NCI-H446 (cell line): ENCODE data around the gene VAV2.

ENCODE experiments used
- DNase-seq, 2 experiments: peaks; one replicate each; lab custom pipeline; 2025; lab: John Stamatoyannopoulos, UW

VAV2 gene

GRCh38 chr9:133814586-133815208 is 177.4 kb downstream of the VAV2 start:
- no peak for DNase-seq

GRCh38 chr9:133813749-133814585 is 178.2 kb downstream of the VAV2 start:
- DNase-seq = no peak

GRCh38 chr9:133812941-133813748 is 179.0 kb downstream of the VAV2 start:
- DNase-seq = no peak

- DNase-seq = no peak
These were observed 179.9 kb downstream of the VAV2 start for GRCh38 chr9:133812077-133812868.

GRCh38 chr9:133811471-133811870 is 180.7 kb downstream of the VAV2 start:
- no peak for DNase-seq

DNA sequence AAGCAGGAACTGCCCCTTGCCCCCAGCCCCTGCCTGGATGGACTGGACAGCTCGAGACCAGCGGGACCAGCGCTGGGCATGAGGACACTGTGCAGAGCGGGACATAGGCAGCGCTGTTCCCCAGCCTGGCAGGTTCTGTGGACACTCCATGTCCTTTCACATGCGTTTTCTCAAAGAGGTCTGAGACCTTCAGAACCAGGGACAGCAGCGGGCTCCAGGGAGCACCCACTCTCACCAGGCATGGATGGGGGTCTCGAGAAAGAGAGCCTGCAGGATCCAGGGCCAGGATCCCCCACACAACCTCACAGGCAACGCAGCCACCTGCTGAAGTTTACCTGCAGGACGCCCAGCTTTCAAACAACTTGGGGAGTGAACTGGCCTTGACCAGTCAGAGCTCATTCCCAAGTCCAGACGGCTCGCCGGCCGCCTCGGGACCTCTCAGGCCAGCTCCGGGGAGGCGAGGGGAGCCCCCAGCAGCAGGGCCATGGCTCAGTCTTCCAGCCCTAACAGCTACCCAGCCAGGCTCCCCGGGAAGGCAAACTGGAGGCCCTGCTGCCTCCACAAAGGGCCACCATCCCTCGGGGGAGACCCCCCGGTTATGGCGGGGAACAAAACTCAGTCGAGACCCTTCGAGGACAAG is 181.4 kb downstream of the VAV2 start:
- DNase-seq = no peak

DNA sequence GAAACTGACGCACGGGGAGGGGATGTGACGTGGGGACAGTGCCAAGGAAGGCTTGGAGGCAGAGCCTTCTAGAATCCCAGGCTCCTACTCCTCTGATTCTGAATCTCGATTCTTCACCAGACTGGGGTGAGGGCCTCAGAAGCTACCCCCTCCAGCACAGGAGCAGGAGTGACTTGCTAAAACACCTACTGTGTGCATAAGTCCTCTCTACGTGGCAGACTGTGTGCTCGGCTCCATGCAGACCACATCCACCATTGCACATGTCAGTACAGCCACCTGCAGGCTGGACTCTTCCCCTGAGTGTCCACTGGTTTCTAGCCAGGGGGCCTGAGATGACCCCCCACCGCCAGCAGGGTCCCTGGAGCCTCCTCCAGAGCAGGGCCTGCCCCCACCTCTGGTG is 182.8 kb downstream of the VAV2 start:
- no peak for DNase-seq

DNA sequence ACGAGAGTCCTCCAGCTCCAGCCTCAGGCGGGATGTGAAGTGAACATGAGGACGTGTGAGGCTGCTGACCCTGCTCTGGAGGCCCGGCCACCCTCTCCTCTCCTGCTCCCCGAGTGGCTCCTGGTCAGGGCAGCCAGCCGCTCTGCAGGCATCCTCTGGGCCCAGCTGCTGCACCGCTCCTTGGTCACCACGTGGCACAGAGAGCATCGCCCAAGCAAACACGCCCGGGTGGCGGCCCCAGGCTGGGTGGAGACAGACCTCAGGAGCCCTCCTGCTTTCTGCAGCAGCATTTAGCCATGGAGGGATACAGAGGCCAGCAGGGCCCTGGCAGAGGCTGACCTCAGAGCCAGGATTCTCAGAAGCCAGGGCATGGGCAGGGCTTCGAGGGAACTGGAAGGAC is 184.3 kb downstream of the VAV2 start:
- DNase-seq = no peak

GRCh38 chr9:133807037-133807436 is 185.1 kb downstream of the VAV2 start:
- no peak for DNase-seq

DNA sequence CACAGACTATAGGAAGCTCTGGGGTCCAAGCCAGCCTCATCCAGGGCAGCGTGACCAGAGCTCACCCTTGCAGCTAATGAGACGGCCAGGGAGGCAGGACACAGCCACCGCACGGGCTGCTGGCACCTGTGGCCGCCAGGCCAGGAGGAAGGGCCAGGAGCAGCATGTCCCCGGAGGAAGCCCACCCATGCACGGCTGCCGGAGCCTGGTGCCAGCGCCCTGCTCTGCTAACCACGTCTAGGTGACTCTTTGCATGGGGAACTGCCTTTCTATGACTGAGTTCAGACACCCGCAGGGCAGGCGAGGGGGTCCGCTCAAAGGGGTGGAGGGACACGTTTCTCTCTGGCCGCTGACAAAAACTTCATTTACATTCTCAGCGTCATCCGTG is 185.5 kb downstream of the VAV2 start:
- DNase-seq = no peak

GRCh38 chr9:133805876-133806622 is 186.1 kb downstream of the VAV2 start:
- no peak for DNase-seq

GRCh38 chr9:133804199-133804598 is 187.9 kb downstream of the VAV2 start:
- no peak for DNase-seq

DNA sequence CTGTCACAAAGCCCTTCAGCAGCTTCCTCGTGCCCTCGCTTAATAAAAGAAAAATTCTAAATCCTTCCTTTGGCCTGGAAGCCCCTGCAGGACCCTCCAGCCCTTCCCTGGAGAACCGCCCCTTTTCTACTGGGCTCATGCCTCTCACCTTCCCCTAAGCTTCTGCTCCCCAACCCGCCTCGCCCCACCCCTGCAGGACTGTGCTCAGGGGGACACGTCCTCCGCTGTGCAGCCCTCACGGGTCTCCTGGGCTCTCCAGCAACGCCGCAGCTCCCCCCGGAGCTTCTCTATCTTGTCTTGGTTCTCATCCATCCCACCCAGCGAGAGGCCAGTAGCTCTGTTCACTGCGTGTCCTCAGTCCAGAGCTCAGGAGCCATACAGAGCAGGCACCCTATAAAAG is 188.4 kb downstream of the VAV2 start:
- no peak for DNase-seq

DNA sequence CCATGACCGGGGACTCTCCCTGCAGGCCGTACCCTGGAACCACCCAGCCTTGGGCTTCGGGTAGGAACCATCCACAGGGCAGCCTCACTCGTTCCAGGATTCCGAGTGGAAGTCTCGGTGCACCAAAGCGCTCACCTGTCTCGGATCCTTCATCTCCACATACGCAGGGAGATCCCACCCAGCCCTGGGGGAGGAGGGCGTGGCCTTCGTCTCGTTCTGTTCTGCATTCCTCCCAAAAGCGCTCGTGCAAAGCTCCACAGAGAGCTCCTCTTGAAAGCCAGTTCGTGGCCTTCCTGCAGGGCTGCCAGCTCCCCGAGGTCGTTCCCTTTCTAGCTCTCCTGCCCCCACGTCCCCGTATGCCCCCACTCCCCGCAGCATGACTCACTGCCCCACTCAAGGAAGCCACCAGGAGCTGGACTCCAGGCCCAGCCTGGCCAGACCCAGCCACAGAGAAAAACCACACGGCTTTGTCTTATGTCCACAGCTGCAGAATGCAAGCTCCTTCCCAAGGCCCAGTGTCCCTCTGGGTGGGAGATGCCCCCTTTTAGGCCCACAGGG is 189.0 kb downstream of the VAV2 start:
- no peak for DNase-seq

- DNase-seq = no peak
These were observed 190.4 kb downstream of the VAV2 start for GRCh38 chr9:133801739-133802138.

DNA sequence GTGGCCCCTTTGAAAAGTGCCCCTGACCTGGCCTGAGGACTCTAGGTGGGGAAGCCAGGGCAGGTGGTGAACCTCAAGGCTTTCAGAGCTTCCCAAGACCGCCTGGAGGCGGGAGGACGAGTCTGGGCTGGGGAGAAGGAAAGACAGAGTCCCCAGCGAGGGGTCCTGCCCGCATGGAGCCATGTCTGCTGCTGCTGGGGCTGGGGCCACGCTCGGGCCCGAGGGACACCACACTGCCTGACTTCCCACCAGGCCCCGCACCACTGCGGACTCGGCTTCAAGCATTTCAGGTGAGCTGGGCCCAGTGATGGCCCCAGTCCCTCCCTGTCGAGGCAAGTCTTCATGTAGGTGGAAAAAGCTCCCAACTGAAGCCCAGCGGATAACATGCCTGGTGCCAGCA is 191.9 kb downstream of the VAV2 start:
- no peak for DNase-seq

DNA sequence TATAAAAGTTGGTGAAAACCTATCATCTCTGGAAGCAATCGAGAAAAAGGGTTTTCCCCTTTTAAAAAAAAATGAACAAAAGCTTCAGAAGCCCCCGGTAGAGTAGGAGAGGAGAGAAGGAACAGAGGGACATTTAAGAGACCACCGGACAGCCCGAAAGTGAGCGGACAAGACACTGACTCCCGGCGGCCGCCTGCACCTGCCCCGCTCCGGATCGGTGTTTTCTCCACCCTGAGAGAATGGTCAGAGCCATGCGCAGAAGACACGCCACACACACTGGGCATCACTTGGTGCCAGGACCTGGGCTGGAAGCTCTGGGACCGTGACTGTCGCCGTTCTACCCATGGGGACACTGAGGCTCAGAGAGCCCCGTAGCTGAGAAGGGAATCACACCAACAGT is 192.4 kb downstream of the VAV2 start:
- no peak for DNase-seq

DNA sequence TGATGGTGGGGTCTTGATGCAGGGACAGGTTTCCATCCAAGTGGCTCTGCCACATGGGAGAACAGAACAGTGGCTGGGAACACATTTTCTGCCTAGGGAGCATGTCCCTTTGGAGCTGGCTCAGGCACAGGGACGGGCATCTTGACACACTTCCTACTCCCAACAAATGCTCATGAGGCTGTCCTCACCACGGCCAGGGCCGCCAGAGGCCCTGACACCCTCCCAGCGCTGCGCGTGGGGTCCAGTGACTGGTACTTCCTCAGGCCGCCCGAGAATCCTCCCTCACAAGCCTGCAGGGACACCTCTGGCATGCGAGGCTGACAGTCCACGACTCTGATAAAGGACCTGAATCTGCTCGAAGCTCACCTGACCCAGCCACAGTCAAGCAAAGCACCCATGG is 193.0 kb downstream of the VAV2 start:
- DNase-seq = no peak

DNA sequence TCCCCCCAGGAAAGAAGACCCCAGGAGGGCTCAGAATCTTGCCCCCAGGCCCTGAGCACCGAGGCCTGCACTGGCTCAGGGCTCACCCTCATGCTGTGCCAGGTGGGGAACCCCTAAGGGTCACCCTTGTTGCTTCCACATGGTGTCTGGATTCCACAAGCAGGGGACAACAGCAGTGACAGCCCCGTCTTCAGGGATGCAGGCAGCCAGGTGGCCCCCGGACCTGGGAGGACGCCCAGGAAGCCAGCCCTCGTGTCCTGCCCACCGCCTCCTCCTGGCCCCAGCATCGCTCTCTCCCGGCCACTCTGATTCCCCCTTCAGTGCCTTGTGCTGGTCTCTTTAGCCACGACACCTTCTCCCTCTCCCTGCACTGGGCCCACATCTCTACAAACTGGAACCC is 194.0 kb downstream of the VAV2 start:
- no peak for DNase-seq

- no peak for DNase-seq
These were observed 194.6 kb downstream of the VAV2 start for GRCh38 chr9:133797406-133798105.
